K562 (cell line): ENCODE measurements around the gene SHB. TPM values are rescaled to one million over a fixed set of nuclear protein-coding genes. Genes with fewer than 3 reads are reported as not detected.

Experiments
- BCLAF1 ChIP-seq, 2 experiments: fragments of 450-650 bp in 1 of 2; IDR thresholded peaks; 2 replicates each; pipeline ENCODE4 v1.6.1; 2011 to 2017; ENCODE audit warnings: low read depth in 2 of 2, antibody characterized with exemption in 1 of 2, borderline replicate concordance in 1 of 2, low read length in 1 of 2, mild to moderate bottlenecking in 1 of 2, mixed read lengths in 1 of 2; ENCODE audit not compliant: control insufficient read depth in 1 of 2
- HDAC8 ChIP-seq: fragments of 450-650 bp; IDR thresholded peaks from 2 replicates; pipeline ENCODE4 v1.6.1; 2016; ENCODE audit warnings: mild to moderate bottlenecking, missing genetic modification characterization, moderate library complexity, missing compliant biosample characterization
- NBN ChIP-seq: fragments of 450-650 bp; IDR thresholded peaks from 2 replicates; pipeline ENCODE4 v1.6.1; 2016; ENCODE audit warnings: low read depth, mild to moderate bottlenecking
- NEUROD1 ChIP-seq: fragments of 150-350 bp; IDR thresholded peaks from 2 replicates; pipeline ENCODE4 v1.6.1; 2014; ENCODE audit warnings: borderline replicate concordance, low read length, low read depth; ENCODE audit not compliant: partially characterized antibody
- NFIX ChIP-seq: fragments of 250-450 bp; sonication (Bioruptor Pico); IDR thresholded peaks from 2 replicates; pipeline ENCODE4 v1.4.0; 2020; ENCODE audit warnings: low read depth, mild to moderate bottlenecking, moderate library complexity
- PHB2 ChIP-seq: fragments of 450-650 bp; IDR thresholded peaks from 2 replicates; pipeline ENCODE4 v1.6.1; 2017; ENCODE audit warnings: low read depth
- PHF21A ChIP-seq: fragments of 450-650 bp; IDR thresholded peaks from 2 replicates; pipeline ENCODE4 v1.6.1; 2017; ENCODE audit warnings: low read depth, borderline replicate concordance
- PML ChIP-seq: IDR thresholded peaks from 2 replicates; pipeline ENCODE4 v1.6.1; 2012; ENCODE audit warnings: low read length, inconsistent platforms
- RFX1 ChIP-seq: fragments of 450-650 bp; IDR thresholded peaks from 2 replicates; pipeline ENCODE4 v1.6.1; 2016; ENCODE audit warnings: mild to moderate bottlenecking, moderate library complexity
- ZFP1 ChIP-seq: fragments of 450-650 bp; formaldehyde crosslinking; IDR thresholded peaks from 2 replicates; pipeline ENCODE4 v1.4.0; 2020; ENCODE audit warnings: mild to moderate bottlenecking, mixed read lengths
- ZHX1 ChIP-seq: fragments of 150-350 bp; conservative IDR thresholded peaks from 2 replicates; pipeline ENCODE4 v1.6.1; 2014; ENCODE audit warnings: low read length
- ZNF124 ChIP-seq: sonication (generic); formaldehyde crosslinking; IDR thresholded peaks from 2 replicates; pipeline ENCODE4 v1.8.1; 2022; ENCODE audit warnings: missing genetic modification reagents
- polyA plus RNA-seq, 8 experiments: library from polyadenylated mRNA; depleted of rRNA in 4 of 8; stranded (reverse) in 5 of 8; unstranded in 3 of 8; fragments of >200 nt; fragmentation: Nextera tagmentation in 2 of 8; fragmentation: Illumina TruSeq in 1 of 8; extraction: Ambion mirVana in 2 of 8; extraction: Trizol in 1 of 8; gene quantifications; 2 replicates each; pipeline versions ENCODE4 v1.2.1 to v1.2.3, GENCODE V29; 2011 to 2014; ENCODE audit warnings: inconsistent platforms in 1 of 8, missing spikeins in 1 of 8
- total RNA-seq, 7 experiments: library from RNA; depleted of rRNA in 6 of 7; stranded (reverse); fragments of >200 nt in 6 of 7; fragmentation: Illumina TruSeq in 2 of 7; extraction: Trizol in 2 of 7; gene quantifications; 2 replicates each; pipeline versions ENCODE4 v1.2.1 to v1.2.3, GENCODE V29; 2011 to 2021; ENCODE audit warnings: low replicate concordance in 1 of 7

SHB gene
- total and polyA plus RNA-seq, 9 of the 15 experiments (the other 6 are each of a cell fraction or from before 2014, with no cell fraction given), result 0.78 to 16.0 (median 5.3) TPM

- TF ChIP-seq BCLAF1 (IDR thresholded peaks at IDR 0.05; ENCODE audit: borderline replicate concordance in 1 of 2, control insufficient read depth in 1 of 2, low read depth in 2 of 2, low read length in 1 of 2), result no peak
- no peak for TF ChIP-seq NEUROD1
- TF ChIP-seq NFIX (CRISPR knock-in tag), result no peak
- no peak for TF ChIP-seq ZFP1 (CRISPR knock-in tag)
- no peak for TF ChIP-seq NBN
- no peak for TF ChIP-seq PHB2
- TF ChIP-seq PHF21A, result no peak
- TF ChIP-seq RFX1, result no peak
- no peak for TF ChIP-seq HDAC8 (tag)
- no peak for TF ChIP-seq ZHX1
- TF ChIP-seq ZNF124, result no peak
- no peak for TF ChIP-seq PML
These were observed 124.2 kb downstream of the SHB start (continued) for GRCh38 chr9:37944671-37945481.
